Iris pigment epithelial cell (primary cell): Measurements from ENCODE around the gene TCP11.
"Not testable (repeated sequence)": the region's sequence is repeated elsewhere in the genome, so short reads cannot be mapped to it uniquely, and the experiment has no call there.

ENCODE experiments used
- DNase-seq: peaks from one replicate; pipeline ENCODE4 v3.0.0-alpha.2; 2011; ENCODE audit warnings: low read depth

TCP11 gene

GRCh38 chr6:35146453-35146852 is 5.3 kb upstream of the TCP11 start:
- DNase-seq: peak; percentile 32

DNA sequence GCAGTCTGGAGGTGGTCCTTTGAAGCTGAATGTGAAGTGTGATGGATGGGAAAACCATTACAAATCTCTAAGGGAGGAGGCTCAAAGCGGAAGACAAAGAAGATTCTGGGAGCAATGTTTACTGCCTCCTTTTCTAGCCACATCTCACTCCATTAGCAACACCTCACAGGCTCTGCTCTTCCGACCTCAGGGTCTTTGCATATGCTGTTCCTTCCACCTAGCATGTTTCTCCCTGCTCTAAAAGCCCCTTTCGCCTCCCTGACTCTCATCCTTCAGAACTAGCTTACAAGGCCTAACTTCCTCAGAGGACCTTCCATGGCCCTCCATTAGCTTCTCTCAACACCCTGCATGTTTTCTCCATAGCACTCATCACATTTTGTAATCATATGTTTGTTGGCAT is 4.6 kb upstream of the TCP11 start:
- no peak for DNase-seq

GRCh38 chr6:35142588-35143569 is 1.7 kb upstream of the TCP11 start:
- no peak for DNase-seq

DNA sequence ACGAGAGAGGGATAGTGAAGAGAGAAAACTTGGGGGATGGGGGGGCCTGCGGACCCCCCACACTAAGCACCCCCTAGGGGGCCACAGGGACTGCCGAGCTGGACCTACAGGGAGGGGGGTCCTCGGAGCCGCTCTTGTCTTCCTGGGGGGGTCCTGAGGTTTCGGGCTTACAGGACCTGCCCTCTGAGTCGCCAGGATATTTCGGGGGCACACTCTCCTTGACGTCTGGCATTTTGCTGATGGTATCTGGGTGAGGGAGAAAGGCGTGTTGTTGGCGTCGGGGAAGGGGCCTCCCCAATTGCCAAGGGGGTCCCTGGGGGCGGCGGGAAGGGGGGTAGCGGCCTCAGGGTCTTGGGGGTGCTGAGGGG is 516 bp downstream of the TCP11 start:
- no peak for DNase-seq

- peak; percentile 80 for DNase-seq
Observed at GRCh38 chr6:35139924-35140638, 1.1 kb downstream of the TCP11 start.

DNA sequence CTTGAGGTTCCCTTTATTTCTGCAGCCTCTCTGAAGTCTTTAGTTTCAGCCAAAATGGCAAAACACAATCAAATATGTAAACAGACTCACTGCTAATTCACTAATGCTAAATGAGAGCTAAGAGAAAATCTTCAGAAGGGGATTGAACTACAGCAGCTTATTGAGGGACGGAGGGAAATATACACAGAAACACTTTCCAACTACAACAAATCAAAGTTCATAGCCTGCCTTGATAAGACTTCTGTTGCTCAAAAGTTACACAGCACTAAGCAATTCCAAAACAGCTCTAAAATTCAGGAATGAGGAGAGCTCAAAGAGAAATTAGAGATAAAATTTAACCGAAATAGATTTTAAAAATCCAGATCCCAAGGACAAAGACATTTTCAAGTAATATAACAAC is 1.7 kb downstream of the TCP11 start:
- DNase-seq: no peak

DNA sequence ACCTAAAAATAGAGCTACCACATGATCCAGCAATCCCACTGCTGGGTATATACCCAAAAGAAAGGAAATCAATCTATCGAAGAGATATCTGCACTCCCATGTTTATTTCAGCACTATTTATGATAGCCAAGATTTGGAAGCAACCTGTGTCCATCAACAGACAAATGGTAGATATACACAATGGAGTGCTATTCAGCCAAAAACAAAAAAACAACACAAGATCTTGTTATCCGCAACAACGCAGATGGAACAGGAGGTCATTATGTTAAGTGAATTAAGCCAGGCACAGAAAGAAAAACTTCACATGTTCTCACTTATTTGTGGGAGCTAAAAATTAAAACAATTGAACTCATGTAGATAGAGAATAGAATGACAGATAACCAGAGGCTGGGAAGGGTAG is 2.9 kb downstream of the TCP11 start:
- DNase-seq: not testable (repeated sequence)

GRCh38 chr6:35136185-35136584 is 5.0 kb downstream of the TCP11 start:
- DNase-seq: no peak

GRCh38 chr6:35128496-35128895 is 12.6 kb downstream of the TCP11 start:
- peak; percentile 41 for DNase-seq

GRCh38 chr6:35128042-35128441 is 13.1 kb downstream of the TCP11 start:
- DNase-seq: no peak

DNA sequence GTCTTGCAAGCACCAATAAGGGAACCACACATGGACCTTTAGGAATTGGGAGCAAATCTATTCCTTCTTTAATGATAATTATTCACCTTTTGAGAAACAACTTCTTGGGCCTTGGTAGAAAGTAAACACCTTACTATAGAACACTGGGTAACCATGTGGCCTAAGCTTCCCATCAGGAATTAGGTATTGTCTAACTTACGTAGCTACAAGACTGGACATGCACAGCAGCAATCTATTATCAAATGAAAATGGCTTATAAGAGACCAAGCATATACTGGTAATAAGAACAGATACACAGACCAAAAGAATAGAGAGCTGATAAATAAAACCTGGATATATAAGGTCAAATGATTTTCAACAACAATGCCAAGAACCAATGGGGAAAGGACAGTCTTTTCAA is 16.8 kb downstream of the TCP11 start:
- no peak for DNase-seq

- DNase-seq: no peak
Observed at GRCh38 chr6:35120746-35121145, 20.4 kb downstream of the TCP11 start.

GRCh38 chr6:35108309-35108885 is 32.7 kb downstream of the TCP11 start:
- no peak for DNase-seq

GRCh38 chr6:35107761-35108160 is 33.4 kb downstream of the TCP11 start:
- not testable (repeated sequence) for DNase-seq

GRCh38 chr6:35107208-35107607 is 33.9 kb downstream of the TCP11 start:
- DNase-seq: not testable (repeated sequence)

GRCh38 chr6:35106061-35106460 is 35.1 kb downstream of the TCP11 start:
- DNase-seq: not testable (repeated sequence)

DNA sequence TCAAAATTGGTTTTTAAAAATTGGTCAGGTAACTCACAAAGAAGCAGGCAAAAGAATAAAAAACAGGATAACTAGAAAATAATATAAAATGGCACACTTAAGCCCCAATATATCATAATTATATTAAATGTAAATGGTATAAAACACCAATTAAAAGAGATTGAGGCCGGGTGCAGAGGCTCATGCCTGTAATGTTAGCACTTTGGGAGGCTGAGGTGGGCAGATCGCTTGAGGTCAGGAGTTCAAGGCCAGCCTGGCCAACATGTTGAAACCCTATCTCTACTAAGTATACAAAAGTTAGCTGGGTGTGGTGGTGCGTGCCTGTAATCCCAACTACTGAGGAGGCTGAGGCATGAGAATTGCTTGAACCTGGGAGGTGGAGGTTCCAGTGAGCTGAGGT is 36.1 kb downstream of the TCP11 start:
- no peak for DNase-seq

DNA sequence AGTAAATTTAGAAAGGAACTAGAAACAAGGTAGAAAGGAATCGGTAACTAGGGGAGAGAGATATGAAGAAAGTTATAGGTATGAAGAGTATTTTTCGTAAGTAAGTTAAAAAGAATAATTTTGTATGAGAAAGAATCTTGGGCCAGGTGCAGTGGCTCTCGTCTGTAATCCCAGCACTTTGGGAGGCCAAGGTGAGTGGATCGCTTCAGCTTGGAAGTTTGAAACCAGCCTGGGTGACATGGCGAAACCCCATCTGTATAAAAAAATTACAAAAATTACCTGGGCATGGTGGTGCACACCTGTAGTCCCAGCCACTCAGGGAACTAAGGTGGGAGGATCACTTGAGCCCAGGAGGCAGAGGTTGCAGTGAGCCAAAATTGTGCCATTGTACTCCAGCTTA is 42.0 kb downstream of the TCP11 start:
- DNase-seq: no peak

DNA sequence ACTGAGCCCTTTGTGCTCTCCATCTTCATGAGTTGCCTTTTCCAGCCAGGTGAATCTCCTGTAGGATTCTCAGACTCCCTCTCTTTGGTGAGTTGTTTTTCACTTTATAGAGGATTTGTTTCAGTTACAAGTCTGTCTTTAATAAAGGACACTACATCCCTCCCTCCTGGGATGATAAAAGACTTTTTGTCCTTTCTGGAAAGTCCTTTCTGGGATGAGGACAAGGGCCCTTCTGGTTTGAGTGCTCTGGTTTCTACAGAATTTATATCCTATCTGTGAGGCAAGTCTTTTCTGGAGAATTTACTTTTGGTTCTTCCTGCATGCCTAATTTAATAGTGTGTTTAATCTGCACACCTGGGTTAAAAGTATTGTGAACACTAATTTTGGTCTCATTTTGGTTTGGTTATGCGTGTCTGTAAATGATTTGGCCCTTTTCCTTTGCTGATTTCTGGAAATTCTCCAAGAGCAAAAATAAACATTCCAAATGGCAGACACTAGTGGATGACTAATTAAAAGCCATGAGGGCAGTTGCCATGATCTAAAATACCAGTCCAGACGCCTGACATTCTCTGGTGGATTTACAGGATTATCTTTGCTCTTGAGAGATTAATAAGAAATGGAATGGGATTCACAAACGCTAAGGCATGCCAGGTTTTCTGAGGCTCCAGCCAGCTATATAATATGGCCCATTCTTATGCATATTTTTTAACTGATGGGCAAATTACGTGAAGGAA is 44.8 kb downstream of the TCP11 start:
- DNase-seq: peak; percentile 79

DNA sequence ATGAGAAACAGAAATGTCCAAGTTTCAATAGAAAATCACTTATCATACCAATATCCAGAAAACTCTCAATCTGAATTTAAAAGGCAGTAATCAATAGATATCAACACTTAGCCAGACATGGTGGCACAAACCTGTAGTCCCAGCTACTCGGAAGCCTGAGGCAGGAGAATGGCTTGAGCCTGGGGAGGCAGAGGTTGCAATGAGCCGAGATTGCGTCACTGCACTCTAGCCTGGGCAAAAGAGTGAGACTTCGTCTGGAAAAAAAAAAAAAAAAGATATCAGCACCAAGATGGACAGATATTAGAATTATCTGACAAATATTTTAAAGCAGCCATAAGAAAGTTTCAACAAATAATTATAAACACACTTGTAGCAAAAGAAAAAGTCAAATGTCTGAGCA is 47.0 kb downstream of the TCP11 start:
- DNase-seq: no peak

DNA sequence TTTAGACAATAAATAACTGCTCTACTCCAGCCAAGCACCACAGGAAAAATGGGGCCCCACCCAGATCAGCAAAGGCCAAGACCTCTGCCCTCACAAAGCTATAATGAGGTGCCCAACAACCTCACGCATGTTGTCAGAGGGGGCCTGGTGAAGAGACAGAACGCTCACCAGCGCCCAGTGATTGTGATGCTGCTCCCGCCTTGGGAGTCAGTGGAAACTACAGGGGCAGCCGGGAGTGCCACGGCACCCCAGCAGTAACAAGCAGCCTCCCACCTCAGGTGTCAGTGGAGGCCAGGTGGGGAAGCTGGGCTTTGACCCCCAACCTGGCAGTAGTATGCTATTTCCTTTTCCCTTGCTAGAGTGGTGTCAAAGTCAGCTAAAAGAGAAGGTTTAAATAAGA is 47.4 kb downstream of the TCP11 start:
- no peak for DNase-seq

DNA sequence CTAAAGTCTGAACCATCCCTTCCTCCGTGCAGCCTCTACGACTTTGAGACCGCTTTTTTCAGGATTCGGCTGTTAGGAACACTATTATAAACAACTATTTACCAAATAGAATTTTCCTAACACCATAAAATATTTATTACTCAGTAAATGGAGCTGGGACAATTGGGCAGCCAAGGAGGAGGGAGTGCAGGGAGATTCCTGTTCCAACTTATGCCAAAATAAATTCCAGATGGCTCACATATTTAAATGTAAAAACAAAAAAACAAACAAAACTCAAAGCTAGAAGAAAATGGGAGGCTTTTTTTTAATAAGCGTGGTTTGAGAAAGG is 48.1 kb downstream of the TCP11 start:
- DNase-seq: no peak
